NCI-H510A treated with DMSO at 0.1 percent for 48 hours (cell line): Measurements from ENCODE around the gene RALGPS1.

Experiments used
- DNase-seq: peaks from one replicate; lab custom pipeline; 2025; lab: John Stamatoyannopoulos, UW

Gene RALGPS1

DNA sequence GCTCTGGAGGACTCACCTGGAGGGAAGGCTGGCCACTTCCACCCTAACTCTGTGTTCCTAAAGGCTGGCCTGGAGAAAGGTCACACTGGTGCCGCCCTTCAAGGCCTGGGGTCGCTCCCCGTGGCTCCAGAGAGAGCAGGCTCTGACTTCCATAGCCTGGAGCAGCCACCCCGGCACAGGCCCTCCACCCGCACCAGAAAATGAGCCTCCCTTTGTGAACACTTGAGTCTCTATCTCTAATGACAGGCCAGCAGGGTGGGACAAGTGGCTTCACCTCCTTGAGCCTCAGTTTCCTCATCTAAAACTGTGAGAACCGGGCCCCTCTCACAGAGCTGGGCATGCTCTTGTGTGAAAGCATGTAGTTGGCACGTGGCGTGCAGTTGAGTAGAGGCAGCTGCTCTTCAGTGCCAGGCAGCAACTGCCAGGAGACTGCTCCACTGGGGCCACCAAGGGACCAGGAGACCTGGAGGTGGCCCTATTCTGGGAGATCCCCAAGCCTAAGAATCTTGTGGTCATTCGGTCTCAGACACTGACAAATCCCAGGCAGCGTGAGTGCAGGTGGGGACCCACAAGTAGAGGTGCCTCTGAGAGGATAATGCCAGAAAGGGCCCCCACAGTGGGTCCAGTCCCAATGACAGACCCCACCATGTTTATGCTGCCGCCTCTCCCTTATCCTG, 293.3 kb downstream of the RALGPS1 start:
- no peak for DNase-seq

DNA sequence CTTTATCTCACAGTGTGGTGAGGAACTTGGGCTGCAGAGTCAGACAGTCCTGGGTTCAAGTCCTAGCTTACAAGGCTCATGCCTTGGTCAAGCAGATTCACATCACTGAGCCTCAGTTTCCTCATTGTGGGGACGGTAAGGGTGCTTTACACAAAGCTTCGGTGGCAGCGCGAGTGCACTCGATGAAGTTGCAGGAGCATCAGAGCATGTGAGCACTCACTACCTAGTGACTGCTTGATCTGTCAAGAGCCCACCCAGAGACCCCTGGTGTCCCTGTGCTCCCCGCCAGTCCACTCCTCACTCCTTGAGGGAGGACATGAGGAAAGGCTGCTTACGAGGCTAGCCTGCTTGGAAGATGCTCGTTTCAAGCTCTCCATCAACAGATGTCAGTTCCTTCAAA, 293.8 kb downstream of the RALGPS1 start:
- no peak for DNase-seq

DNA sequence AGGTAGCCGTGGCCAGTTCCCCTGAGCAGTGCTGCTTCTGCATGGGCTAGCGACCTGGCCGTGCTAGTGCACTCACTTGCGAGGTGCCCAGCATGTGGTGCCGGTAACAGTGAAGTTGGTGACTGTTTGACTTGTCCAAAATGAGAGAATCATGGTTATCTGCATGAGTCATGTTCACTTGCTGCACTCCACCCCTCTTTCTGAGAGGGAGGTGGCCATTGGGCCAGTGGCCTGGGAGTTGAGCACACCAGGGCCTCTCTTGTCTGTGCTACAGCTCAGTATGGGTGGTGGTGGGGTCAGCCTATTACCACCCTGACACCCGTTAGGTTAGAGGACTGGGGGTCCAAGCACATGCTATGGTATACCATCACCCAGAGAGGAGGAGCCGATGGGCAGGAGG, 294.6 kb downstream of the RALGPS1 start:
- DNase-seq: no peak

DNA sequence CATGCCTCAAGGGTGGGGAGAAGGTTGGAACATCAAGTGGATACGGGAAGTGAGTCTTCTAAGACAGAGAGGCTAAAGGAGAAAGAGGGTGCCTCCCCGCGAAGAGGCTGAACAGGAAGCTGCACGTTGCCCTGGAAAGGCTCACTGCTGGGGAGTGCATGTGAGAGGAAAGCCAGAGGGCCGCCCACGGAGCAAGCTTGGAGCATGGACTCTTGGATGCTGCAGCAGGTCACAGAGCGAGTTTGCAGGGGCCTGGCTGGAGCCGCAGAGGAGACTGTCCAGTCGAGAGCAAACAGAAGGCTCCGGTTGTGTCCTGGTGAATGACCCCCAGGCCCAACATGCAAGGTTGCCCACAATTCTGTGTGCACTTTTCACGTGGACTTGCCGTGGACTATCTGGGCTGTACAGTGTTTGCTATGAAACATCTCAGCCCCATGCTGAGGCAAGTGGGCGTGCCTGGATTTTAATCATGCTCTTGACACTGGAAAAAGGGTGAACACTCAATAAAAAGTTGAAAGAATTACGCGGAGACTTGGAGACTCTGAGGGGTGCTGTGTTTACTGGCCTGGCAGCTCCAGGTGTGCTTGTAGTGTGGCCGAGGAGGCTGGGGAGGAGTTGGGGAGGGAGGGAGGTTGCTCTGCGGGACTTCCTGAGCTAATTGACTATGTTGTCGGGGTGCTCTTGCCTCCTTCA, 295.5 kb downstream of the RALGPS1 start:
- no peak for DNase-seq

DNA sequence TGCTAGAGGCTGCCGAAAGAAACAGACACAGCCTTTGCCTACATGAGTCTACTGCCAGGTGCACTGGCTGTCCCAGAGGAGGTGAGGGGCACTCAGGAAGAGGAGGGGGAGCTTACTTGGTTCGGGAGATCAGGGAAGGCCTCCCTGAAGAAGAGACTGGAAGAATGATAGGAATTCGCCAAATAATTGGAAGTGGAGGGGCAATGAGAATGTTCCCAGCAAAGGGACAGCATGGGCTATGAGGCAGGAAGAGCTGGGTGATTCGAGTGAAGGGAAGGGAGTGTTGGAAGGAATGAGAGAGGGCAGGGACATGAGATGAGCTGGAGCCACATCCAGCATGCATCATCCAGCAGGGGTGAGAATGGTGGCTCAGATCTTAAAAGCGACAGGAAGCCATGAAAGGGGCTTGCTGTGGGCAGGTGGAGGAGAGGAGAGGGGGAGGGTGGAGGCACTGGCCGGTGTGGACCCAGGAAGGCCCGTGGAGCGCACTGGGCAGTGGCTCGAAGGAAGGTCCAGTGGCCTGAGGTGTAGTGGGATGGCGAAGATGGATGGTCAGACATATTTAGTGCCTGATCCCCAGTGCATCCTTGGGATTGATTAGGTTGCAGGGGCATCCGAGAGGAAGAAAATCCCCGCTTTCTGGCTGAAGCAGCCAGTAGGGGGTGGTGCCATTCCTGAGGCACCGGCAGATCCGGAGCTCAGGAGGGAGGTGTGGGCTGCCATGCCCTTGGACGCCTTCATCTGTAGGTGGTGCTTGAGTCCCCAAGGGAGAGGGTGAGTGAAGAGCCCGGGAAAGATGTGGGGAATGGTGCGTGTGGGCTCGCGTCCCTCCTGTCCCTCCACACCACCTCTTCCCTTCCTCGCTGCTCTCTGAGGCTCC, 296.5 kb downstream of the RALGPS1 start:
- no peak for DNase-seq

DNA sequence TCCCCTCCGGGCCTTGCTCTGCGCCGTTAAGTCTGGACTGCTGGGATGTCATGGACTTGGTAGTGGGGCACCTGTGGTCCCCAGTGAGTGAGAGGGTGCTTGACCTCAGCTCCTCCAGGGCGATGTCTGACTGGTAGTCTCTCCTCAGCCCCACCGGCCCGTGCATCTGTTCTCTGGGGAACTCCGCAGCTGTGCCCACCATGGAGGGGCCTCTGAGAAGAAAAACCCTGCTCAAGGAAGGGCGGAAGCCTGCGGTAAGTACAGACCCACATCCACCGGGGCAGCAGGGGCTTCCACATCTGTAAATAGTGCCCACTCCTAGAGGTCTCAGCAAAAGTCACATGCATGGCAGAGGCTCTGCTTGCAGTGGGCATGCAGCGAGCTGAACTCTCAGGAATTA, 297.4 kb downstream of the RALGPS1 start:
- no peak for DNase-seq

DNA sequence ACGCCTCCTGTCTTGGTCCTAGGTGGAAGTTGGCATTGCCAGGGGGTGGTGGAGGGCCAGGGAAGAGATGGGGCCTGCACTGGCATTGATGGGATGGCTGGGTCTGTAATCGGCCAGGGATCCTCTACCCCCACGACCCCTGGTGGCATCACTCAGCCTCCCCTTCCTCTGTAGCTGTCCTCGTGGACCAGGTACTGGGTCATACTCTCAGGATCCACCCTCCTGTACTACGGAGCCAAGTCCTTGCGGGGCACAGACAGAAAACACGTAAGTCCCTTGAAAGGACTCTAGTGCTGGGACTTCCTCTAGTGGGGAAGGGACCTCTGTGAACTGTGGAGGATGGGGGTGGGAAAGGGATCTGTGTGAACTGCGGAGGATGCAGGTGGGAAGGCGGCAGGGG, 297.9 kb downstream of the RALGPS1 start:
- DNase-seq: no peak

DNA sequence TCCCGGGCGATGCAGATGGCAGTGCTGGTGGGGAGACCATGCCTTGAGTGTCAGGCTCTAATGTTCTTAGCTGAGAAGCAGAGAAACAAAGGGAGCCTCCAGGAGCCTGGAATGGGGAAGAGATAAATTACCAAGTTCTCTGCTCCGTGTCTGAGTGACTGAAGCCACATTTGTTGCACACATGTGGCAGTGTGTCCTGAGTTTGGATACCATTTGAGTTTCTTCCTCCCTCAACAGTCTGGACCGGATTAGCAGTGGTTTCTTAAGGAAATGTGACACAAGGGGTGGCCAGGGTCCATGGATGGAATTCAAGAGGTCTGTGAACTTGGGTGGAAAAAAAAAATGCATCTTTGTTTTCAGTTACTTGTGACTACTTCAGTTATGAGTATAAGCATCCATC, 299.3 kb downstream of the RALGPS1 start:
- no peak for DNase-seq

DNA sequence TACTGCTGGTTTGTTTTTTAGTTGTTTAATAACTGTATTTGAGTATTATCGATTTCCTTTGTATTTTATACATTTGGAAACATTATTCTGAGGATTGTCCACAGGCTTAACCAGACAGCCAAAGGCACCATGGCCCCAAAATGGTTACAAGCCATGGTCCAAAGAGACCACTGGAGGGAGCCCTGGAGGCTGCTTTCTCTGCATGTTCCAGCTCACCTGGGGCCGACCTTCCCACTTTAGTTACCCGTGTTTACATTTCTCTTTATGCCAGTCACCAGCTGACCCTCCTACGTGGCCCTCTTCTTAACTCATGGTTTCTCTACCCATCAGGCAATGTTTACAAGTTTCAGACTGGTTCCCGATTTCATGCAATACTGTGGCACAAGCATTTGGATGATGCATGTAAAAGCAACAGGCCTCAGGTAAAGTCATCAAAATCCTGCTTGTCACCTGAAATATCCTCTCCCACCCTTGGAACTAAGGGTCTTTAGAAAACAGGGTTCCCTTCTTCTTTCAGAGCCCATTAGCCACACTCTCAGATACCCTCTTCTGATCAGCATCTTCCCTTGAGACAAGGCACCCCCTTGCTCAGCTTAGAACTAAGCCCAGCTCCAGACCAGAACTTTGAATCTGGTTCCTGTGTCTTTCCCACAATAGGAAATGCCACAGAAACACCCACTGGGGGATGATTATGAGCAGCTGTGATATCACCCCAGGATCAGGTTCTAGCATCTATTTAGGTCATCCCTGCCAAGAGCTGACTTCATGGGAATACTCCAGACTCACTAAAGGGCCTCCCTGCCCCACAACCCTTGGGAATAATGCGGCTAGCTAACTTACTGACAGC, 300.1 kb downstream of the RALGPS1 start:
- DNase-seq: peak; percentile 86

DNA sequence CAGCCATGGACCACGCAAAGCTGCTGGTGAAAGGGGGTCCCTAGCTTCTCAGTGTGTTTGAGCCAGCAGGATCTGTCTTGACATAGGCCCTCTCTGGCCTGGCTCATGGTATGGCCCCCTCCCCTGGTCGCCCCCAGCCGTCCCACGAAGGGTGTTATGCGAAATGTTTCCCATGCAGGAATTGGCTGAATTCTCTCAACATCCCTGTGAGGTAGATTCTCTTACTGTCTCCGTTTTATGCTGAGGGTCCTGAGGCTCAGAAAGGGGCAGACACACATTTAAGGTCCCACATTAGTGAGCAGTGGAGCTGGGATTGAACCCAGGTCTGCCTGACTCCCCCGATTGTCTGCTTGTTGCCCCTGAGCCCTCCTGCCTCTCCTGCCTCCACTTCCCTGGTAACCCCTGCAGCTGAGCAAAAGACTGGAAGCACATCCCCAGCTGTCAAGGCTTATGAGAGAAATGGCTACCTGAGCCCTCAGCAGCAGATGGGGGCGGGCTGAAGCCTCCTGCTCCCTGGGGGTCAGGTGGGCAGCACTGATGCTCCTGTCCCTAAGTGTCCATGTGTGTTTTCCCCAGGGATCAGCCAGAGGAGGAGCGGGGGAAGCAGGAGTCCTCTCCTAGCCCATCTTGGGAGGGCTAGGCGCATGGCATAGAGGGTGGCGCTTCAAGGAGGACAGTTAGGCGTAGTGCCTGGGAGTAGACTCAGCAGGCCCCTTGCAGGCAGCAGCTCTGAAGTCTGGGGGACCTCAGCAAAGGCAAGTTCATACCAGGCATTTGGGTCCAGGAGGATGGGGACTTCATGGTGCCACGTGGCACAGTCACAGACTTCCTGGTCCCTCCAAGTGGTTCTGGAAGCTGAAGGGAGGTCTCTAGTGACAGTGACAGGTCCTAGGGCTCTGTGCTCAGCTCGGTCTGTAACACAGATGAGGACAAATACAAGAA, 301.0 kb downstream of the RALGPS1 start:
- DNase-seq: no peak

DNA sequence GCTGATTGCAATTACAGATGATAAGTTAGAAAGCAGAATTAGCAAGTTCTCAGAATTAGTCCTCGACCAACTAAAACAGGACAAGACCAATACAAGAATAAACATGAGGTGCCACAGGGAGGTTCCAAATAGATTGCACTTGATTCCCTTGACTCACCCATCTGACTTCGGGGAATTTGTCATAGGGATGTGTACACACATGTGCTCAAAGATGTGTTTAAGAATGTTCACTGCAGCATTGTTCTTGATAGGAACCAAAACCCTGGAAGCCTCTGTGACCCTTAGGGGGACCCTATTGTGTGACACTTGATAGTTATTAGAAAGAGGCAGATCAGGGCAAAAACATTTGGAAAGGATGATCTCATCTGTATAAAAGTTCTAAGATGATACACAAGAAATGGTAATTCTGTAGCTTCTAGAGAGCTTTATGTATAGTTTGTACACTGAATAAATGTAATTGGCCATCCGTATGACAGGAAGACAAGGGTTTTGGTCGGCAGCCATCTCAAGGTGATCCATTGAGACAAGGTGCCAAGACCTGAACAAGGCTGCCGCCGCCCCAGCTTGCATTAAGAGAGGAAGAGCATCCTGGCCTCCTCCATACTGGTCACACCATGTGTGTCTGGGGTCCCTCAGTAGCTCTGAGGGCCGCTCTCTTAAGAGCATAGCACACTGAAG, 301.8 kb downstream of the RALGPS1 start:
- no peak for DNase-seq

DNA sequence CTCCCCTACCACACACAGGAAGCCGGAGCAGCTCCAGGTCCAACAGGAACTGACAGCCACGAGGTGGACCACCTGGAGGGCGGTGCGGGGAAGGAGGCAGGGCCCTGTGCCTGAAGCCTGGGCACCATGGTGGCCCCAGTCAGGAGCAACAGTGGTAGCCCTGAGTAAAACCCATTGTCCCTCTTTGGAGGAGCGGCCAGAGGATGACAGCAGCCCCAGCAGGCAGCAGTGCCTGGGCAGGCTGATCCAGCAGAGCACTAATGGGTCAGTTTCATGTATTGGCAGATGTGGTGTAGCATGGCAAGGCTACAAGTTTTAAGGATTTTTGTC, 302.3 kb downstream of the RALGPS1 start:
- no peak for DNase-seq

DNA sequence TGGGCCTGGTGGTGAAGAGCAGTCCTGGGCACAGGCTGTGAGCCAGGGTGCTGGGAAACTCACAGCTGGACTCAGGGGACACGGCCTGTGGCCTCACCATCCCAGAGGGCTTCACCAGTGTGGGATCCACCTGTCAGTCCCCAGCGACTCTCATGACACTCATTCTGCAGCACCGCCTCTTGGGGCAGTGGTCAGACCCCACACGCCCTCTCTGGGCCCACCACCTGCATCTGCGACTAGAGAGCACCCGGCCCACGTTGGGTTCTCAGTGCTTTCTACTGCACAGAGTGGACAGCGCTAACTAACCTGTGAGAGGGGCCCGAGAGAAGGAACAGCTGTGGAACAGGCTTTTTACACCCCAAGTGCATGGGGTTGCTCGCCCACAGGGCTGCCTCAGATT, 304.2 kb downstream of the RALGPS1 start:
- DNase-seq: no peak

DNA sequence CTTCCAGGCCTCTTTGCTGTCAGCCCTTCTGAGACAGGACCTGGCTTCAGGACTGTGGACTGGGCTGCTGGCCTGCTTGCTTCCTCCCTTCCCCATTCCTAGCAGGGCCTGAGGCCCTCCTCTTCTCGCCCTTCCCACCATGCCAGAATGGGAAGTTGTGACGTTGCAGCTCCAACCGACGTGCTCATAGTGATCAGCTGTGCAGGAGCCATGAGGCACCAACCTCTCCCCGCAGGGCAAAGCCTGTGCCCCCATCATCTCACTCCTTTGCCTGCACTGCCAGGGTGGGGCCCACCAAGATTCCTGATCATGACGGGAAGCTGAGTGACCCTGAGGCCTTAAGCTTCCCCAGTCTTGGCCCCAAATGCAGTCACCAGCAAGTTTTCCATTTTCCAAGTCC, 304.9 kb downstream of the RALGPS1 start:
- DNase-seq: no peak

DNA sequence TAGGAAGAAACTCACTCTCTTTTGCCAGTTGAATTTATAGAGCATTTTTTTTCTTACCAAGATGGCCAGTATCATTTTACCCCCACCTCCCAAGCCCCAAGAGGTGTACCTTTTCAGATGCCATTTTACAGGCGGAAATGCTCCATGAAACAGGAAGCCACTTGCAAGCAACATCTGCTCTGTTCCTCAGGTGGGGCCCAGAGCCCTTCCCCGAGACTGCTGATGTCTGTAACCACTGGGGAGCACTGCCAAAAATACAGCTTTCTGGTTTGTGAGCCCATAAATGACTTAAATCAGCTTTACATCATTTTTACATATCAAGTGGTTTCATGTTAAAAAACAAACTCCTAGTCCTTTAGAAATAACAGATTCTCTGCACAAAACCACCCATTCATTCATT, 307.1 kb downstream of the RALGPS1 start:
- no peak for DNase-seq

DNA sequence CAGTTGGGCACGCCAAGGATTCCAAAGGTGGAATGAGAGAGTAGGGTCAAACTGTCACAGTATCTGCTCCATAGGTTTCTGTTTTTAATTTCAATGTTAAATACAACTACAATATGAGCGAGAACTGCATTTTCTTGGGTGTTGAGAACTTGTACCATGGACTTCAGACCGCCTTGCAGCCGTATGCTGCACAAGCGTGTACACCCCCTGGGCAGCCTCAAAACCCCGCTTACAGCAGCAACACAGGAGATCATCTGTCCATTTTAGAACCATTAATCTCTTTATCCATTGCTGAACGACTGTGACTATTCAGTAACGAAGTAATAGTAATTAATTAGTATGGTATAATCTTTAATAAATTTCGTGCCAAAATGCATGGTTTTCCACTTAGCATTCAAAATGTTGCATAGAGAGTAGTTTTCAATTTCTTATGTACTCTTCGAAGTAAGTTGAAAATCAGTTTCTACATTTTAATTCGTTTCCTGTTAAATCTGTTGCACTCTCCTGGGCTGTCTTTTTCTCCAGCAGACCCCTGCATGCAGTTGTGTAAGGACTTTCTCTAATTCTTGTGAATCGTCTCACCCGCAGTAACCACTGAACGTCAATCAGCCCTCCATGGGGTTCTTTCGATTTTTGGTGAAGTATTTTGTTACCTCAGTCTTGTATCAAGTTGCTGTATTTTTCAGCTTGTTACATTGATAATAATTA, 308.0 kb downstream of the RALGPS1 start:
- DNase-seq: no peak

DNA sequence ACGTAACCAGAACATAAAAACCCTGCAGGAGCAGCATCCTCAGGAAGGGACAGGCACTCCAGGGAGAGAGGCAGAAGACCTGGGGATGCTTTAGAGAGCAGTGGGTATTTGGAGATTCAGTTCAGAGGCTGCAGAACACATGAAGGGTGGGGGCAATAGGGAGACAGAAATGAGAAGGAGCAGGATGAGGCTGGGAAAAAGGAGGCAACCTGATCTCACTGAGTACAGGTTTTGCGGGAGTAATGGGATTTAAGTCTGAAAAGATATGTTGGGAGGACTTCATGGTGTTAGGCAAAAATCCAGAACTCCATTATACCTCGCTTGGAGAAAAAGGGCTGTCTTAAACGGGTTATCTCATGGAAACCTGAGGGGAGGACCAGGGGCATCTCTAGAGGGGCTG, 308.7 kb downstream of the RALGPS1 start:
- DNase-seq: no peak

DNA sequence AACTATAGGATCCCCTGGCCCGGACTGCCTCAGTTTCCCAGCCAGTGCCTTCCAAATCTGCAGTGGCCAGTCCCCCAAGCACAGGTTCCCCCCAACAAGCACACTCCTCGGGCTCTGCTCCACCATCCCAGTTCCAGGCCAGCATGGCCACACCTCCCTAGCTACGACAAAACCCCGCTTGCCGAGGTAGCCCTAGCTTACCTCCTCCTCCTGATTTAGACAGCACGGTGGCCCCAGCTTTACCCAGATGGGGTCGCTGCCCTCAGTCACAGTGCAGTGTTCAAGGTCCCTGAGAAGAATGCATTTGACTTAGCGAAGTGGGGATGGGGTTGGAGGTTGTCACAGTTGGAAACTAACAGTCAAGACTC, 309.2 kb downstream of the RALGPS1 start:
- DNase-seq: no peak

DNA sequence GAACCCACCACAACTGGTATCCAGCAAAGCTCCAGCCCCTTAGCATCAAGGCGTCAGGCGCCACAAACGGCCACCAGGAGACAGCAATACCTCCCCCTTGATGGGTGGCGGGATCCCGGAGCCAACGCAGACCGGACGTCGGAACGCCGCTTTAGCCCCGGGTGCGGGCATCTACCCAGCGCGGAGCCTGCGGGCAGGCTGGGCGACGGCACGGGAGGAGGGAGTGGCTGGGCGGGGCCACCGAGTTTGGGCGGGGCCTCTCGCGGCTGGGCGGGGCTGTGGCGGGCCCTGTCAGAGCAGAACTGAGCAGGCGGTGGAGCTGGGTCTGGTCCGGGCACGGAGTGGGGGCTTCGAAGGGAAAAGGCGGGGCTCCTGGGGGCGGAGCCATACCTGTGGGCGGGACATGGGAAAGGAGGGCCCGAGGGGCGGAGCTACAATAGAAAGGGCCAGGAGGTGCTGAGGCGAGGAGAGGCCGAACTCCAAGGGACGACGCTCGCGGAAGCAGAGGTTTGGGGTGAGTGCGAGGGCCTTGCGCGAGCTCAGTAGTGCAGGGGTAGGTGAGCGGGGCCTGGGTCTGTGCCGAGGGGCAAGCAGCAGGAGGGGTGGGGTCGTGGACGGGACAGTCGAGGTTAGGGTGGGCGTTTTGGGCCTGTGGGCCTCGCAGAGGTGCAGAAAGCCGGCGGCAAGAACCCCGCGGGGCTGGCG, 309.7 kb downstream of the RALGPS1 start:
- DNase-seq: peak; percentile 57
